BE2C (cell line): Measurements from ENCODE around the gene DCDC1.

Experiments
- DNase-seq: peaks from one replicate; pipeline ENCODE4 v3.0.0-alpha.2; 2020
- H3K27me3 ChIP-seq: fragments of 250-450 bp; sonication (Bioruptor Pico); 2 replicates; pipeline ENCODE4 v1.5.1; 2020; ENCODE audit warnings: mild to moderate bottlenecking
- H3K36me3 ChIP-seq: fragments of 250-450 bp; sonication (Bioruptor Pico); 2 replicates; pipeline ENCODE4 v1.5.1; 2020; ENCODE audit warnings: mild to moderate bottlenecking
- H3K4me1 ChIP-seq: fragments of 250-450 bp; sonication (Bioruptor Pico); 2 replicates; pipeline ENCODE4 v1.5.1; 2020
- H3K4me3 ChIP-seq: 2 replicates; pipeline ENCODE4 v1.5.1; 2011; ENCODE audit warnings: low read depth, low read length
- H3K9me3 ChIP-seq: fragments of 250-450 bp; sonication (Bioruptor Pico); 2 replicates; pipeline ENCODE4 v1.5.1; 2020
- TF ChIP-seq, protein P1 (sequence below): IDR thresholded peaks from 2 replicates; pipeline ENCODE4 v1.5.1; 2012; ENCODE audit warnings: mild to moderate bottlenecking, low read depth, low read length

DCDC1 gene

DNA sequence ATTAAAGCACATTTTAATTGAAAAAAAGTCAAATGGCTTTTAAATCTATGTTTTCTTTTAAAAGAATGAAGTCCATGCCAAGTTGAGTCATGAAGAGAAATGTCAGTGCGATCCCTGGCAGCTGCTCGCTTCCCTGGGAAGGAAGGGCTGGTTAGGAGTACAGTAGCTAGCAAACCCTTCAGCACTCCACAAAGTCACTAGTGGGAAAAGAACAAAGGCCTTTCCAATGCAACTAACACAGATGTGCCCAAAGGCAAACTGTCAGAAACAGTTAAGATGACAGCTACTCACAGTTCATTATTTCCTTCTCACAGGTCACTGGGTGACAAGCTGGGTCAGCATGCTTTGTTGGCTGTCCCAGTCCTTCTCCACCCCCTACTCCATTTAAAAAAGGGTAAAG lies 308.7 kb downstream of the DCDC1 start:
- Histone ChIP-seq H3K27me3 (no peaks in the 10 kb centered on the region), H3K9me3 (no peaks in the 10 kb centered on the region), H3K4me1 (no peaks in the 10 kb centered on the region), H3K36me3 (no peaks in the 10 kb centered on the region), H3K4me3 (no peak overlapping the region)
- TF ChIP-seq, protein P1, sequence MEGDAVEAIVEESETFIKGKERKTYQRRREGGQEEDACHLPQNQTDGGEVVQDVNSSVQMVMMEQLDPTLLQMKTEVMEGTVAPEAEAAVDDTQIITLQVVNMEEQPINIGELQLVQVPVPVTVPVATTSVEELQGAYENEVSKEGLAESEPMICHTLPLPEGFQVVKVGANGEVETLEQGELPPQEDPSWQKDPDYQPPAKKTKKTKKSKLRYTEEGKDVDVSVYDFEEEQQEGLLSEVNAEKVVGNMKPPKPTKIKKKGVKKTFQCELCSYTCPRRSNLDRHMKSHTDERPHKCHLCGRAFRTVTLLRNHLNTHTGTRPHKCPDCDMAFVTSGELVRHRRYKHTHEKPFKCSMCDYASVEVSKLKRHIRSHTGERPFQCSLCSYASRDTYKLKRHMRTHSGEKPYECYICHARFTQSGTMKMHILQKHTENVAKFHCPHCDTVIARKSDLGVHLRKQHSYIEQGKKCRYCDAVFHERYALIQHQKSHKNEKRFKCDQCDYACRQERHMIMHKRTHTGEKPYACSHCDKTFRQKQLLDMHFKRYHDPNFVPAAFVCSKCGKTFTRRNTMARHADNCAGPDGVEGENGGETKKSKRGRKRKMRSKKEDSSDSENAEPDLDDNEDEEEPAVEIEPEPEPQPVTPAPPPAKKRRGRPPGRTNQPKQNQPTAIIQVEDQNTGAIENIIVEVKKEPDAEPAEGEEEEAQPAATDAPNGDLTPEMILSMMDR = no peak
- no peak for DNase-seq

GRCh38 chr11:31059529-31059928 lies 310.0 kb downstream of the DCDC1 start:
- no peaks in the 10 kb centered on the region for H3K4me1 ChIP-seq
- H3K27me3 ChIP-seq = no peaks in the 10 kb centered on the region
- no peak overlapping the region for H3K4me3 ChIP-seq
- TF ChIP-seq, protein P1 = no peak
- no peaks in the 10 kb centered on the region for H3K36me3 ChIP-seq
- H3K9me3 ChIP-seq = no peaks in the 10 kb centered on the region
- DNase-seq = no peak

GRCh38 chr11:31050061-31050765 lies 319.3 kb downstream of the DCDC1 start:
- no peaks in the 10 kb centered on the region for H3K27me3 ChIP-seq
- DNase-seq = no peak
- H3K4me1 ChIP-seq = no peaks in the 10 kb centered on the region
- H3K36me3 ChIP-seq = no peaks in the 10 kb centered on the region
- no peak overlapping the region for H3K4me3 ChIP-seq
- TF ChIP-seq, protein P1 = no peak
- H3K9me3 ChIP-seq = no peaks in the 10 kb centered on the region

DNA sequence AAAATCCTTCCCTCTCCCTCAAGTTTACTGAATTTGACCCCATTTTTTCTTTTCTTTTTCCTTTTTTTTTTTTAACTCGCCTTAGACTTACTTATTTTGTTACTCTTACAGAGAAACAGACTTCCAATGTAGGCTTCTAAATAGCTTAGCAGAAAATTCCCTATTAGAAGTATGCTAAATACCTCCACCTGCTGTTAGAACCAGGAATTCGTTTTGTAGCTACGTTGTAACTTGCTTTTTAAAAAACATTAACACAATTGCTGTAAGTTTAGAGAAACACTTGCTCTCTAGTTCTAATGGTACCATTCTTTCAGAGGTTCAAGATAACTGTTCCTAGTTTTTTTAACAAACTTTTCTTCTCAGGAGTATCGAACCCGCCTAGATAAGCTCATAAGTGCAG lies 324.2 kb downstream of the DCDC1 start:
- TF ChIP-seq, protein P1 = no peak
- no peaks in the 10 kb centered on the region for H3K9me3 ChIP-seq
- no peak for DNase-seq

GRCh38 chr11:31030138-31030792 lies 339.3 kb downstream of the DCDC1 start:
- TF ChIP-seq, protein P1 = no peak
- Histone ChIP-seq H3K27me3 (no peaks in the 10 kb centered on the region), H3K4me1 (no peaks in the 10 kb centered on the region), H3K4me3 (no peak overlapping the region), H3K9me3 (no peaks in the 10 kb centered on the region), H3K36me3 (no peaks in the 10 kb centered on the region)
- DNase-seq = no peak

More for the DNA sequence above, 324.2 kb downstream of the DCDC1 start:
- no peaks in the 10 kb centered on the region for H3K36me3 ChIP-seq
- H3K4me1 ChIP-seq = no peaks in the 10 kb centered on the region
- no peaks in the 10 kb centered on the region for H3K27me3 ChIP-seq
- H3K4me3 ChIP-seq = no peak overlapping the region

- Histone ChIP-seq H3K4me3 (no peak overlapping the region), H3K27me3 (no peaks in the 10 kb centered on the region), H3K36me3 (no peaks in the 10 kb centered on the region), H3K4me1 (no peaks in the 10 kb centered on the region), H3K9me3 (no peaks in the 10 kb centered on the region)
- TF ChIP-seq, protein P1 = no peak
- DNase-seq = no peak
Measured at GRCh38 chr11:31026315-31026714, 343.2 kb downstream of the DCDC1 start.
